Stimulated activated CD4-positive, alpha-beta T cell treated with anti-CD3 and anti-CD28 coated beads, Interleukin-2, amount 100 ng/mL, for 4 hours (primary cell): ENCODE results near the gene ATG13.
"Not testable (repeated sequence)": the region's sequence is repeated elsewhere in the genome, so short reads cannot be mapped to it uniquely, and the experiment has no call there.

Source experiments
- DNase-seq: peaks from one replicate; pipeline ENCODE4 v3.0.0-alpha.2; 2020; ENCODE audit warnings: low read depth

The ATG13 gene

DNA sequence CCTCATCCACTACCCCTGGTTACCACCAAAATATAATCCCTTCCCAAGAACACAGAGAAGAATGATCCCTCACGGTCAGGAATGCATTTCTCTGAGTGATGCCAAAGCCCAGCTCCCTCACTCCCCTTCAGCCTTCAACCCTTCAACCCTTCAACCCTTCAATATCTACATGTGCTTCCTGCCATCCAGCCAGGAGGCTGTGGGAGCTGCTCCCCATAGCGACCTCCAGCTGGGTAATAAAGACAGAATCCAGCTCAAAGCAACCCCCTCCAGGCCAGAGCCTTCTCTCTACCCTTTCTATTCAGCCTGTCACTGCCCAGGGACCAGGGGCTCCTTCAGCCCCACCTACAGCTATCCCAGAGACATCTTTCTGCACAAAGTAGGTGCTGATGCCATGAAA is 80.4 kb downstream of the ATG13 start:
- no peak for DNase-seq

DNA sequence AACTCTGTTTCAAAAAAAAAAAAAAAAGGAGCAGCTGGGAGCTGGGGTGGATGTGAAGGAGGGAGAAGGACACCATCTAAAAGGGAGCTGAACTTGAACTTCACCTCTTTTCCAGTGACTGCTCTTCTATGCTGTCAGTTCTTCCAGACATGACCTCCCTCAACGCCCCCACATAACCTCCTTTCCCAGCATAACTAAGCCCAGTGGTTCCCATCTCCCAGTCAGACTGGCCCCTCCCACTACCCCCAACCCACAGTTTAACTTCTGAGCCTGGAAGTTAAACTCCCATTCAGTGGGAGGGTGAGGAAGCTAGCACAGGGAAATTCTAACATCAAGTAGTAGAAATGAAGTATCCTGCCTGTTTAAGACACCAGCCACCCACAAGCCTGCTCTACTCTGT is 81.2 kb downstream of the ATG13 start:
- no peak for DNase-seq

DNA sequence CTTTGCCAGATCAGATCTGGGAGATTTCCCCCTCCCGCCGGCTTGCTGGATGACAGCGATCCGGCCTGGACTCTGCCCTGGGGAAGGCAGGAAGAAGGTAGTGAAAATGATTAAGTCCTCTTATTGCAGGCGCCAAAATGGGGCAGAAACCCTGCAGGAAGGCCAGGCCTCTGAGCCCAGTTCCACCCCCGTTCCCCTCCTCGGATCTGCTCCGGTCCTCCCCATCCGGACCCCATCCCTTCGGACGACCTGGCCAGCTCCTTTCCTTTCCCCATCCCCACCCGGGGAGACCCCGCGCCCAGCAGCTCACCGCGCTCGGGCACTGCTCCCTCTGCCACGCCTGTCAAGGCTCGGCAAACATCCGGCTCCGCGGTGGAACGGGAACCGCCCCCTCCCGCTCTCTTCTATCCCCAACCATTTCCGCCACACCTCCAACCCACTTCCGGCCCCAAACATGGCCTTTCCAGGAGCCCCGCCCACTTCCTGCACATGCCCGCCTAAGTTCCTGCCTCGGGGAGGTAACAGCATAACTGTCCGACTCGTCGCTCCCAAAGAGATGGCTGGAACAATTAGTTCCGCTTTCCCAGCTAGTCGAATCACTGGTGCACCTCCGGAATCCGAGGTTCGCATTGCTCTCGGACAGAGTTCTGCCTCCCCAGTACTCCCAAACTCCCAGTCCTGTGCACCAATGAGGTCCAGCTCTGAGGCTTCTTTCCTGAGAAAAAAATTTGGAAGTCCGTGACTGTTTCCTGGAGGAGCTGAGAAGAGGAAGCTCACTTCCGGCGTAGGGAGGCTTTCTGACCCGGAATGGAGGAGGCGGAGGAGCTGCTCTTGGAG is 83.1 kb downstream of the ATG13 start, which contains the start of the genes ARHGAP1 and ZNF408:
TSS of gene ARHGAP1 (minus strand) at position 379 of the 837 bp plus-strand sequence. CDS start 4,512 bp downstream, outside the sequence.
TSS of gene ZNF408 (plus strand) at position 791 of the 837 bp plus-strand sequence. CDS start at position 808, 17 bp downstream.
- DNase-seq: peak; percentile 99

GRCh38 chr11:46701078-46701654 is 83.8 kb downstream of the ATG13 start:
- DNase-seq: no peak

GRCh38 chr11:46705070-46705688 is 87.8 kb downstream of the ATG13 start:
- DNase-seq: no peak

GRCh38 chr11:46706886-46707285 is 89.5 kb downstream of the ATG13 start:
- no peak for DNase-seq

DNA sequence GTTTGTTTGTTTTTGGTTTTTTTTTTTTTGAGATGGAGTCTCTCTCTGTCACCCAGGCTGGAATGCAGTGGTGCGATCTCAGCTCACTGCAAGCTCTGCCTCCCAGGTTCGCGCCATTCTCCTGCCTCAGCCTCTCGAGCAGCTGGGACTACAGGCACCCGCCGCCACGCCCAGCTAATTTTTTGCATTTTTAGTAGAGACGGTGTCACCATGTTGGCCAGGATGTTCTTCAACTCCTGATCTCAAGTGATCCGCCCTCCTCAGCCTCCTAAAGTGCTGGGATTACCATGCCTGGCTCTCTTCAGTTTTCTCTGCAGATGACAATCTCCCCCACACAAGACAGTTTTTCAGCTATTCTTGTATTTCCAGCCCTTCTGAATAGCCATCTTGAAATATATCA is 92.0 kb downstream of the ATG13 start:
- not testable (repeated sequence) for DNase-seq

DNA sequence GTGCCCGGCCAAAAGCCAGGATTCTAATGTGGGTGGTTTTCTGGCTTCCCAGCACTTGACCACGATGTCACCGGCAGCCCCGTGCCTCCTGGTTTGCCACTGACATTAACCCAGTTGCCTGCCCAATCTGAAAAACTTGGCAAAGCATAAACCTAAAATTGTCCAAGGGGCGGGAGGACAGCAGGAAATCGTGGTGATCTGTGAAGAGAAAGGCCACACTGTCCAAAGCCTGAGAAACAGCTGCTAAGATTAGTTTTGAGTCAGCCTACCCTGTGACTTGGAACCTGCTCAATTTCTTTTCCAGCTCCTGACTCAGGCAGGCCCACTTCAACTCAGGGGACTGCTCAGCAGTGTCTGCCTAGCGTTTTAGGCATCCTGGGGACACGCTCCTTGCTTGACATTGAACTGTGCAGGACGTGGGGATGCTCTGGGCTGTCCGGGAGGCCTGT is 93.5 kb downstream of the ATG13 start:
- no peak for DNase-seq

GRCh38 chr11:46711303-46711702 is 94.0 kb downstream of the ATG13 start:
- no peak for DNase-seq

DNA sequence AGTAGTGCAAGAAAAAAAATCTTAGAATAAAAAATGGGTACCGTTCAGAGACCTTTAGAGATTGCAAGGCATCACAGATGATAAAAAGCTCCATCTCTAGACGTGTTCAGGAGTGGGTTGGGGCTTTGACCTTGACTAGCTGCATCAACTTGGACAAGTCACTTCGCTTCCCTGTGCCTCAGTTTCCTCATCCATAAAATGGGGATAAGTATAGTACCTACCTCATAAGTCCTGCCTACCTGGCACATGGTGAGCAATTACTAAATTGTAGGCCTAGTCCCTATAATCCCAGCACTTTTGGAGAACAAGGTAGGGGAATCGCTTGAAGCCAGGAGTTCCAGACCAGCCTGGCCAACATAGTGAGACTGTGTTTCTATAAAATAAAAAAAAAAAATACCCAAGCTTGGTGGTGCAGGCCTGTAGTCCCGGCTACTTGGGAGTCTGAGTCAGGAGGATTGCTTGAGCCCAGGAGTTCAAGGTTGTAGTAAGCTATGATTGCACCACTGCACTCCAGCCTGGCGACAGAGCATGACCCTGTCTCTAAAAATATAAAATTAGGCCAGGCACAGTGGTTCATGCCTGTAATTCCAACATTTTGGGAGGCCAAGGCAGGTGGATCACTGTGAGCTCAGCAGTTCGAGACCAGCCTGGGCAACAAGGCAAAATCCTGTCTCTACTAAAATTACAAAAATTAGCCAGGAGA is 95.7 kb downstream of the ATG13 start:
- DNase-seq: no peak

DNA sequence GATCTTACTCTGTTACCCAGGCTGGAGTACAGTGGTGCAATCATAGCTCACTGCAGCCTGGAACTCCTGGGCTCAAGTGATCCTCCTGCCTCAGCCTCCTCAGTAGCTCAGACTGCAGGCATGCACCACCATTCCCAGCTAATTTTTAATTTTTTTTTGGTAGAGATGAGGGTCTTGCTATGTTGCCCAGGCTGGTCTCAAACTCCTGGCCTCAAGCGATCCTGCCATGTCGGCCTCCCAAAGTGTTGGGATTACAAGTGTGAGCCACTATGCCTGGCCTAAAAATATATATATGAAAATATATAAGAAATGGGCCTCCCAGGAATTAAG is 100.4 kb downstream of the ATG13 start:
- DNase-seq: not testable (repeated sequence)

DNA sequence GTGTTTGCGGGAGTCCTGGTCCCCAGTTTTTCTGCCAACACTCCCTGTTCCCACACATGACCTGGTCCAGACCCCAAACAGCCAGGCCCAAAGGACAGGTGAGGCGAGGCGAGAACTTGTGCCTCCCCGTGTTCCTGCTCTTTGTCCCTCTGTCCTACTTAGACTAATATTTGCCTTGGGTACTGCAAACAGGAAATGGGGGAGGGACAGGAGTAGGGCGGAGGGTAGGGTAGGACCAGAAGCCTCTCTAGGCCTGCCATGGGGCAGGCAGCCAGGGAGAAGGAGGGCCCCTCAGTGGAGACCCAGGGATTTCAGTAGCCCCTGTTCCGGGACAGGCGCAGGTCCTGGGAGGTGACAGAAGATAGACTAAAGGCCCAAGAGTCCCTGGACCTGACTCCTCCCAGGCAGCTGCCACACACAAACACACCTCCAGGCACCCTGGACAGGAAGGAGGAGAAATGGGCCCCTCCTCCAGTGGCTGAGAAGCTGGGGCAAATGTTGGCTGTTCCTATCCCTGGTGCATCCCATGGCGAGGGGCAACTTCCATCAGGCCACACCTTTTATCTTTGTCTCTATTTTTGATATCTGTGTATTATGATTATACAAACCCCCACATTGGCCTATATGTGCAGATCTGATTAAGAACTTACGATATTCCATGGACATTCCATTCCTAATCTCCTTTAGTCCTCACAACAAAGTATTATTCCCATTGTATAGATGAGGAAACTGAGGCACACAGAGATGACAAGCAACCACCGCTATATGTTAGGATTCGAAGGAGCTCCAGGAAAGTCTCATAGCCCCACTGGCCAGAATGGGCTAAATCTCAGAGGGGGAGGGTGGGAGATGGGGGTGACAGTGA is 101.0 kb downstream of the ATG13 start:
- no peak for DNase-seq

DNA sequence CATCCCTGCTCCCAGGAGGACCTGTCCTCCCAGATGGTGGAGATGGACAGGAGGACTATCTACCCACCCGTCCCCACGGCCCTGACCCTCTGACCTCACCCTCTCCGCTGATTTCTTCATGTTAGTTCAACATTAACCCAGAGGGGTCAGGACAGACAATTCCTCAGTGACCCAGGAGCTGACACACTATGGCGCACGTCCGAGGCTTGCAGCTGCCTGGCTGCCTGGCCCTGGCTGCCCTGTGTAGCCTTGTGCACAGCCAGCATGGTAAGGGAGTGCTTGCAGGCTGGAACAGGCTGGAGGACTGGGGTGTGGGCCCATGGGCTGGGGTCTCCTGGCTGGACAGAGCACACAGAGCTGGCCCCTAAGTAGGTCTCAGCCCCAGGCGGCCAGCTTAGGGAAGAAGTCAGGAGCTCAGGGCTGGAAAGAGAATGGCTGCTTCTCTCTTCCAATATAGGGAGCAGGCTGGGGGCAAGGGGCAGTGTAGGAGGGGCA is 101.7 kb downstream of the ATG13 start, which contains the start of gene F2:
TSS of gene F2 (plus strand) at position 166 of the 495 bp plus-strand sequence. CDS start at position 189, 23 bp downstream.
- DNase-seq: no peak

- no peak for DNase-seq
Observed at GRCh38 chr11:46719543-46720218, 102.3 kb downstream of the ATG13 start.

- no peak for DNase-seq
Observed at GRCh38 chr11:46721286-46721685, 103.9 kb downstream of the ATG13 start.

- DNase-seq: no peak
Observed at GRCh38 chr11:46722566-46723358, 105.4 kb downstream of the ATG13 start.

- no peak for DNase-seq
Observed at GRCh38 chr11:46723359-46723680, 106.0 kb downstream of the ATG13 start.

DNA sequence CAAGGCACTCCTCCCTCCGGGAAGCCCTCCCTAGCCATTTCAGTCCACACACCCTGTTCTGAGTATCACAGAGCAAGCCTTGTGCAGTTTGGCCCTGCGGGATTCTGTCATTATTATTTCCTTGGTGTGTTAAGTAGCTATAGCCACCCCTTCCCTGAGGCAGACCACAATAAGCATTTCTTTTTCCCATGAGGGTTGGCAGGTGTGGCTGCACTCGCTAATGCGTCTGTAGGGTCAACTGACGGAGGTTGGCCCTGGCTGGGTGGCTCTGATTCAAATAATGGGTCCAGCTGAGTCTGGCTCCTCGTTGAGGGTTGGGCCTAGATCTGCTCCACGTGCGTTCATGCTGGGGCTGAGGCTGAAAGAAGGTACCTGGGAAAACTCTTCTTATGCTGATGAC is 106.7 kb downstream of the ATG13 start:
- DNase-seq: no peak
